Activated CD4-positive, alpha-beta memory T cell treated with anti-CD3 and anti-CD28 coated beads, Interleukin-2, amount 10 ng/mL, durations not matched to agents 7 days and 5 days (primary cell): ENCODE measurements around the gene TRIM43. TPM values are rescaled to one million over a fixed set of nuclear protein-coding genes. Genes with fewer than 3 reads are reported as not detected.
"Not testable (repeated sequence)": the region's sequence is repeated elsewhere in the genome, so short reads cannot be mapped to it uniquely, and the experiment has no call there.

ENCODE experiments used
- CTCF ChIA-PET: fragments of 350-600 bp; sonication (Branson Sonifier 250); formaldehyde crosslinking; loops from one replicate; lab custom pipeline; 2021; ENCODE audit warnings: antibody characterized with exemption, inconsistent platforms; lab: Charles Lee
- POLR2A ChIA-PET: fragments of 350-600 bp; sonication (Branson Sonifier 250); formaldehyde crosslinking; loops from one replicate; lab custom pipeline; 2021; ENCODE audit warnings: antibody characterized with exemption; lab: Charles Lee
- DNase-seq: peaks from one replicate; pipeline ENCODE4 v3.0.0-alpha.2; 2020
- H3K27ac Mint-ChIP-seq: one replicate; pipeline ENCODE4 v1.8.0; 2021; ENCODE audit warnings: mild to moderate bottlenecking, mixed read lengths
- H3K27me3 Mint-ChIP-seq: one replicate; pipeline ENCODE4 v1.8.0; 2021; ENCODE audit warnings: mixed read lengths
- H3K36me3 Mint-ChIP-seq: one replicate; pipeline ENCODE4 v1.8.0; 2021; ENCODE audit warnings: low read depth, mixed read lengths
- H3K4me1 Mint-ChIP-seq: one replicate; pipeline ENCODE4 v1.8.0; 2021; ENCODE audit warnings: mixed read lengths
- H3K4me3 Mint-ChIP-seq: one replicate; pipeline ENCODE4 v1.8.0; 2021; ENCODE audit warnings: mild to moderate bottlenecking, mixed read lengths
- H3K9me3 Mint-ChIP-seq: one replicate; pipeline ENCODE4 v1.8.0; 2021; ENCODE audit warnings: mixed read lengths
- total RNA-seq, 2 experiments: library from RNA; stranded (reverse); gene quantifications; one replicate each; pipeline ENCODE4 v1.2.3, GENCODE V29; 2021

The TRIM43 gene
- total RNA-seq, 2 experiments from 2014 or later: 0.43 to 0.73 TPM

GRCh38 chr2:95602146-95602545 lies 10.3 kb downstream of the TRIM43 start:
- H3K4me1 Mint-ChIP-seq, H3K27me3 Mint-ChIP-seq, H3K27ac Mint-ChIP-seq, H3K36me3 Mint-ChIP-seq, POLR2A ChIA-PET, H3K4me3 Mint-ChIP-seq, CTCF ChIA-PET, DNase-seq, H3K9me3 Mint-ChIP-seq: not testable (repeated sequence)

DNA sequence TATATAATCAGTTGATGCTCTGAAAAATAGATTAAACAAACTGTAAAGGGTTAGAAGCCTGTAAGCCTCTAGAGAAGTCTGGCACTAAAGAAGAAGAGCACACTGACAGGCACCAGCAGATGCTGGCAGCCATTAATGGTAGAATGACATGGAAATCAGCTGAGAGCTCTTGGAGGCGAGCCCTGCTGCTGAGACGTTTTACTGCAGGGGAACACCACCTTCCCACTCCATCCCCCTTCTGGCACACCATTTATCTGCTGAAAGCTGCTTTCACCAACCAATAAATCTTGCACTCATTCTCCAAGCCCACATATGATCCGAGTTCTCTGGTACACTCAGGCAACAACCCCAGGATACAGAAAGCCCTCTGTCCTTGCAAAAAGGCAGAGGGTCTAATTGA lies 16.6 kb downstream of the TRIM43 start:
- POLR2A ChIA-PET, H3K36me3 Mint-ChIP-seq, H3K9me3 Mint-ChIP-seq, DNase-seq, H3K27ac Mint-ChIP-seq, CTCF ChIA-PET, H3K27me3 Mint-ChIP-seq, H3K4me3 Mint-ChIP-seq, H3K4me1 Mint-ChIP-seq: not testable (repeated sequence)

DNA sequence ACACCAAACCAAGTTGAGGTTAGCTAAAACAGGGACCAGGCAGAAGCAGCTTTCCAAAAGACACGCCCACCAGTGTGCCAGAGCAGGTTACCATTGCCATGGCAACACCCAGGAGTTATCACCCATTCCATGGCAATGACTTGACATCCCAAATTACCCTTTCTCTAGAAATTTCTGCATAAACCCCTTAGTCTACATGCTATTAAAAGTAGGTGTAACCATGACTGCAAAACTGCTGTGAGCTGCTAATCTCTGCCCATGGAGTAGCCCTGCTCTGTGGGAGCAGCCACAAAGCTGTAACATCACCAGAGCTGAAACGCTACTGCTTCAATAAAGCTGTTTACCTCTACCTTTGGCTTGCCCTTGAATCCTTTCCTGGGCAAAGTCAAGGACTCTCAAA lies 18.0 kb downstream of the TRIM43 start:
- H3K4me1 Mint-ChIP-seq, CTCF ChIA-PET, DNase-seq, H3K27me3 Mint-ChIP-seq, H3K36me3 Mint-ChIP-seq, H3K4me3 Mint-ChIP-seq, POLR2A ChIA-PET, H3K9me3 Mint-ChIP-seq, H3K27ac Mint-ChIP-seq: not testable (repeated sequence)

DNA sequence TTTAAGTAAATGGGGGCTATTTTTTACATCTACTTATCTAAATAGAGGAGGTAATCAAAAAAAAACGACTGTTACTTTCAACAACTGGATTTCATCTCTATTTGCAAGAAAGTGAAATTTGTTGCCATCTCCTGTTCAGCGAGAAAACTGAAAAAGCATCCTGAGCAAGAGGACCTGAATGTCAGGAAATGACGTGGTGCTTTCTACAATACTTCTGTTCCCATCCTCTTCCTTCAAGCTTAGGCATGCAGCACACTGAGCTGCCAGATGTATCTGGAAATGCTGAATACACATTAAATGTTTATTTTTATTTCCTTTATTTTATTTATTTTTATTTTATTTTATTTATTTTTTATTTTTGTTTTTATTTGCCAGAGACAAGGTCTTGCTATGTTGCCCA lies 21.2 kb downstream of the TRIM43 start:
- H3K4me3 Mint-ChIP-seq, H3K4me1 Mint-ChIP-seq, H3K27me3 Mint-ChIP-seq, DNase-seq, CTCF ChIA-PET, H3K36me3 Mint-ChIP-seq, H3K27ac Mint-ChIP-seq, H3K9me3 Mint-ChIP-seq, POLR2A ChIA-PET: not testable (repeated sequence)

GRCh38 chr2:95622728-95623127 lies 30.9 kb downstream of the TRIM43 start:
- H3K4me1 Mint-ChIP-seq, H3K9me3 Mint-ChIP-seq, H3K36me3 Mint-ChIP-seq, CTCF ChIA-PET, POLR2A ChIA-PET, H3K27me3 Mint-ChIP-seq, DNase-seq, H3K27ac Mint-ChIP-seq, H3K4me3 Mint-ChIP-seq: not testable (repeated sequence)

DNA sequence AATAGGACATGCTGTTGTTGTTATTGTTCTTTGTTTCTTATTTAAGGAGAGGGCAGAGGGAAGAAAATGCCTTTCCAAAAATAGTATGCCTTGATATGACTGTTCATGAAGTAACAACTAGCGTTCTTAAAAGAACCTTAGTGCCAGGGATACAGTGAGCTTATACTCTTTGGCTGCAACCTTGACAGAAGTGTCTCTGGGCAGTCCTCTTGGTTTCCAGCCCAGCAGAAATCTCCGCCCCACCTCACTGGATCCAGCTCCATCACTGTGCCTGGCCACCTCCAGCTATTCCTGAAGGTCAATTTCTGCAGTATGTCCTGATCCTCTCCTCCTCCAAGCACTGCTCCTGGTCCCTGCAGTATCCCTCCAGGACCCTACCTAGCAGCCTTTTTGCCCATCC lies 39.2 kb downstream of the TRIM43 start:
- DNase-seq, H3K4me3 Mint-ChIP-seq, H3K36me3 Mint-ChIP-seq, H3K27ac Mint-ChIP-seq, CTCF ChIA-PET, POLR2A ChIA-PET, H3K4me1 Mint-ChIP-seq, H3K27me3 Mint-ChIP-seq, H3K9me3 Mint-ChIP-seq: not testable (repeated sequence)

- H3K27me3 Mint-ChIP-seq, H3K36me3 Mint-ChIP-seq, POLR2A ChIA-PET, H3K4me1 Mint-ChIP-seq, H3K27ac Mint-ChIP-seq, DNase-seq, CTCF ChIA-PET, H3K4me3 Mint-ChIP-seq, H3K9me3 Mint-ChIP-seq: not testable (repeated sequence)
Observed at GRCh38 chr2:95633626-95634259, 41.9 kb downstream of the TRIM43 start.

DNA sequence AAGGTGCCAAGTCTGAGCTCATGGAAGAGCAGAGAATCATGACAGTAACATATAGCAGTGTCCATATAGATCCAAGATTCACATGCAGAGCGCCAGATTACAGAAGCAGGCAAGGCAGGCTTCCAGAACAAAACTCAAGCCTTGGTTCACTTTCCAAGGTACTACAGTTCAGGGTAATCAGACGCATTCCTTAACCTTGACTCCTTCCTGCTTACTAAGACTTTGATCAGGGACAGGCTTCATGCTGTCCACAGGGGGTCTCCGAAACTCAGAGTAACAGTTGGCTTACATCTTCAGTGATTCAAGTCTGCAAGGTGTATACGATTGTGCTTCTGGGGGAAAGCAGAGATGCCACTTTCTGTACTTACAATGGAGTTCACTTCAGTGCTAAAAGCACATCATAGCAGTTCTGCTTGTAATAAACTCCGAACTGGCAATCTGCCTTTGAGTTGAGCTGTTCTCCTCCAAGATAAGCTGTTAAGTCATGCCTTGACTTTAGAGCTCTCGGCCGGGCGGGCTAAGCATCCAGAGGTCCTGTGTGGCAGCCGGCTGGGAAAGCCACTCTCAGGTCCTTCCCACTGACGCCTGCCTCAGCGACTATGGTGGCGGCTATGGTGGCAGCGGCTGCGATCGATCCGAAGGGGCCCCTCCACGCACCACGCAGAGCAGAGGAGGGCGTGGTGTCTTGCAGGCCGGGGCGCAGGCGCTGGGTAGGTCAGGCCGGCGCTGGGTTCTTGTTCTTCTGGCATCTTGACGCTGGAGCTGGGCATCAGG lies 48.9 kb downstream of the TRIM43 start:
- DNase-seq, H3K36me3 Mint-ChIP-seq, H3K4me1 Mint-ChIP-seq, CTCF ChIA-PET, H3K27ac Mint-ChIP-seq, POLR2A ChIA-PET, H3K4me3 Mint-ChIP-seq, H3K27me3 Mint-ChIP-seq, H3K9me3 Mint-ChIP-seq: not testable (repeated sequence)

DNA sequence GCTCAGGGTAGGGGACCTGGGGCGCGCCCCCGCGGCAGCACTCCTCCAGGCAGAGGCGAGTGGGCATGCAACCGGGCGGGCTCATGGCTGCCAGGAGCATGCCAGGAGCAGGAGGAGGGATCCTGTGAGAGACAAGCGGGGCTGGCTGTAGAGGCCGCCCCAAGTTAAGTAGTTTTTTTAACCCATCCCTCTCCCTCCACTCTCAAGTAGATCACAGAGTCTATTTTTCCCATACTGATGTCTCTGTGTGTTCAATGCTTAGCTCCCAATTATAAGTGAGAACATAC lies 49.4 kb downstream of the TRIM43 start:
- H3K27me3 Mint-ChIP-seq, DNase-seq, H3K27ac Mint-ChIP-seq, H3K9me3 Mint-ChIP-seq, H3K4me1 Mint-ChIP-seq, H3K4me3 Mint-ChIP-seq, POLR2A ChIA-PET, H3K36me3 Mint-ChIP-seq, CTCF ChIA-PET: not testable (repeated sequence)

- H3K27ac Mint-ChIP-seq, H3K9me3 Mint-ChIP-seq, DNase-seq, H3K27me3 Mint-ChIP-seq, H3K36me3 Mint-ChIP-seq, H3K4me3 Mint-ChIP-seq, CTCF ChIA-PET, H3K4me1 Mint-ChIP-seq, POLR2A ChIA-PET: not testable (repeated sequence)
Observed at GRCh38 chr2:95641787-95642186, 50.0 kb downstream of the TRIM43 start.

DNA sequence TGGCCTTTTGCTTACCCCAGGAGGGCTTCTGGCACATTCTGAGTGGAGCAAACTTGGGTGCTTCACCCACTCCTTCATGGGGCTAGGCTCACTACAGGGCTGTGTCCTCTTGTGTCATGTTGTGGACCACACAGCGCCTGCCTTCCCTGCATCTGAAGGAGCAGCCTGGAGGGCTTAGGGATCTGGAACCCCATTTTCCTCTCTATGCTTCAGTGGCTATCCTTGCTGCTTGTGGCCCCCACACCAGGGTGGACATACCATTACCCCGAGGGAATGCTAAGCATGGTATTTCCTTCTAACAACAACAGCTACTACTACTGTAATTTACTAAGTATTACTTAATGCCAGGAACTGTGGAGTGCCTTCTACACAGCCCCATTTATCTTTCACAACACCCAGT lies 50.6 kb downstream of the TRIM43 start:
- POLR2A ChIA-PET: not testable (repeated sequence)

GRCh38 chr2:95642951-95643350 lies 51.1 kb downstream of the TRIM43 start:
- H3K9me3 Mint-ChIP-seq, H3K36me3 Mint-ChIP-seq, H3K4me3 Mint-ChIP-seq, H3K27me3 Mint-ChIP-seq, H3K27ac Mint-ChIP-seq, H3K4me1 Mint-ChIP-seq, POLR2A ChIA-PET, CTCF ChIA-PET, DNase-seq: not testable (repeated sequence)

More for the DNA sequence above, 50.6 kb downstream of the TRIM43 start:
- H3K27me3 Mint-ChIP-seq, DNase-seq, H3K36me3 Mint-ChIP-seq, H3K4me1 Mint-ChIP-seq, CTCF ChIA-PET, H3K27ac Mint-ChIP-seq, H3K4me3 Mint-ChIP-seq, H3K9me3 Mint-ChIP-seq: not testable (repeated sequence)

DNA sequence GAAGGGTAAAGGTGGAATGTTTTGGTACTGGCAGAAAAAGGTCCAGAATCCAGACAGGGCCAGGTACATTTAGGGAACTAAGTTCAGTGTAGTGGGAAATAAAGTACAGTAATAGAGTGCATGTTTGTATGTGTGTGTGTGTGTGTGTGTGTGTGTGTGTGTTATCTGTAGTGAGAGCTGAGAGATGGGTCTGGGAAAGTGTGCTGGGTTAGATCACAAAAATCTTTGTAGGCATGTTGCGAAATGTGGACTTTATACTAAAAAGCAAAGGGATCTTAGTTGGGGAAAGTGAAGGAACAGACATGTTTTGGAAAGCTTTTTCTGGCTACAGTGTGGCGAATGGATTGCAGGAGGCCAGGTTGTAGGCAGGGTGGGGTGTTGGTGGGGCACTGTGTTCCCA lies 53.5 kb downstream of the TRIM43 start:
- H3K27ac Mint-ChIP-seq, H3K27me3 Mint-ChIP-seq, H3K4me1 Mint-ChIP-seq, H3K9me3 Mint-ChIP-seq, H3K4me3 Mint-ChIP-seq, CTCF ChIA-PET, DNase-seq, H3K36me3 Mint-ChIP-seq, POLR2A ChIA-PET: not testable (repeated sequence)

- H3K9me3 Mint-ChIP-seq, H3K27ac Mint-ChIP-seq, CTCF ChIA-PET, DNase-seq, H3K36me3 Mint-ChIP-seq, POLR2A ChIA-PET, H3K4me1 Mint-ChIP-seq, H3K27me3 Mint-ChIP-seq, H3K4me3 Mint-ChIP-seq: not testable (repeated sequence)
Observed at GRCh38 chr2:95646274-95646994, 54.6 kb downstream of the TRIM43 start.
